Stimulated activated CD8-positive, alpha-beta memory T cell treated with anti-CD3 and anti-CD28 coated beads, Interleukin-2, amount 100 ng/mL, for 1 hour (primary cell): ENCODE results near the gene FBXO31.

Experiments used
- DNase-seq, 2 donors: peaks; one replicate each; pipeline ENCODE4 v3.0.0-alpha.2; 2020; ENCODE audit warnings: low read depth in 2 of 2

Gene FBXO31

GRCh38 chr16:87309620-87310525 is 73.7 kb downstream of the FBXO31 start:
- DNase-seq, result no peak

- no peak for DNase-seq
Observed at GRCh38 chr16:87308826-87309225, 74.8 kb downstream of the FBXO31 start.

- no peak for DNase-seq
Observed at GRCh38 chr16:87306516-87306915, 77.1 kb downstream of the FBXO31 start.

GRCh38 chr16:87305505-87306391 is 77.8 kb downstream of the FBXO31 start:
- DNase-seq, result no peak

- no peak for DNase-seq
Observed at GRCh38 chr16:87304951-87305350, 78.6 kb downstream of the FBXO31 start.

- no peak for DNase-seq
Observed at GRCh38 chr16:87303962-87304521, 79.5 kb downstream of the FBXO31 start.

- DNase-seq, result no peak
Observed at GRCh38 chr16:87303431-87303930, 80.1 kb downstream of the FBXO31 start.

GRCh38 chr16:87298857-87299465 is 84.6 kb downstream of the FBXO31 start:
- DNase-seq, result no peak

- peak in 1 of 2 donors; percentile 10 for DNase-seq
Observed at GRCh38 chr16:87297918-87298631, 85.5 kb downstream of the FBXO31 start.

- no peak for DNase-seq
Observed at GRCh38 chr16:87297407-87297806, 86.2 kb downstream of the FBXO31 start.

- no peak for DNase-seq
Observed at GRCh38 chr16:87295661-87296531, 87.7 kb downstream of the FBXO31 start.

GRCh38 chr16:87295259-87295658 is 88.3 kb downstream of the FBXO31 start:
- DNase-seq, result no peak

GRCh38 chr16:87293990-87294389 is 89.6 kb downstream of the FBXO31 start:
- no peak for DNase-seq

- DNase-seq, result no peak
Observed at GRCh38 chr16:87291944-87292343, 91.6 kb downstream of the FBXO31 start.

- DNase-seq, result no peak
Observed at GRCh38 chr16:87288753-87289362, 94.7 kb downstream of the FBXO31 start.

GRCh38 chr16:87286839-87287626 is 96.5 kb downstream of the FBXO31 start:
- no peak for DNase-seq

- DNase-seq, result no peak
Observed at GRCh38 chr16:87284183-87284582, 99.4 kb downstream of the FBXO31 start.

- DNase-seq, result no peak
Observed at GRCh38 chr16:87279094-87279658, 104.4 kb downstream of the FBXO31 start.
